B cell (primary cell): ENCODE measurements around the gene TBC1D30. TPM values are rescaled to one million over a fixed set of nuclear protein-coding genes. Genes with fewer than 3 reads are reported as not detected.

ENCODE experiments used
- ATAC-seq: fragments of 200-7000 bp; cut with Tn5 transposase; one replicate; pipeline ENCODE4 v1.10.0; 2021; ENCODE audit warnings: low read depth, mild to moderate bottlenecking, moderate number of reproducible peaks, moderate library complexity
- CTCF ChIA-PET: fragments of 350-600 bp; sonication (Branson Sonifier 250); formaldehyde crosslinking; loops from one replicate; lab custom pipeline; 2021; ENCODE audit warnings: antibody characterized with exemption, inconsistent platforms; lab: Charles Lee
- POLR2A ChIA-PET: fragments of 350-600 bp; sonication (Branson Sonifier 250); formaldehyde crosslinking; loops from one replicate; lab custom pipeline; 2021; ENCODE audit warnings: antibody characterized with exemption; lab: Charles Lee
- DNase-seq: peaks from one replicate; pipeline ENCODE4 v3.0.0; 2013
- H2AFZ ChIP-seq: 2 replicates; pipeline ENCODE4 v1.6.1; 2012; ENCODE audit warnings: mild to moderate bottlenecking, low read depth, low read length; ENCODE audit not compliant: insufficient read depth, poor library complexity, severe bottlenecking
- H3K27ac ChIP-seq, 2 donors: 1 replicate in 1 of 2; 2 replicates in 1 of 2; pipeline ENCODE4 v1.5.1; 2012 to 2013; ENCODE audit warnings: low read length in 2 of 2, mild to moderate bottlenecking in 2 of 2, moderate library complexity in 1 of 2
- H3K27me3 ChIP-seq, 4 experiments: fragments of 200-600 bp in 1 of 4; sonication (generic) in 1 of 4; replicated peaks in 1 of 4; 1 replicate in 2 of 4; 2 replicates in 2 of 4; pipeline versions ENCODE4 v1.6.1 to v1.7.0; 2013 to 2016; ENCODE audit warnings: low read length in 3 of 4, mild to moderate bottlenecking in 2 of 4, mixed read lengths in 1 of 4, moderate library complexity in 1 of 4; ENCODE audit not compliant: insufficient read depth in 4 of 4, control insufficient read depth in 3 of 4; ENCODE audit errors: control extremely low read depth in 1 of 4
- H3K36me3 ChIP-seq, 2 experiments: replicated peaks in 1 of 2; 1 replicate in 1 of 2; 2 replicates in 1 of 2; pipeline versions ENCODE4 v1.6.1 to v1.7.1; 2013; ENCODE audit warnings: low read length in 1 of 2; ENCODE audit not compliant: insufficient read depth in 2 of 2, control insufficient read depth in 1 of 2; ENCODE audit errors: control extremely low read depth in 1 of 2, extremely low read depth in 1 of 2
- H3K4me1 ChIP-seq, 2 donors: fragments of 200-600 bp in 1 of 2; sonication (generic) in 1 of 2; 1 replicate in 1 of 2; 2 replicates in 1 of 2; pipeline versions ENCODE4 v1.5.1 to v1.6.1; 2013 to 2017; ENCODE audit warnings: low read length in 2 of 2; ENCODE audit not compliant: control insufficient read depth in 2 of 2, insufficient read depth in 2 of 2
- H3K4me2 ChIP-seq: replicated peaks from 2 replicates; pipeline ENCODE3; 2012; ENCODE audit warnings: mild to moderate bottlenecking, low read depth, low read length; ENCODE audit not compliant: poor library complexity, severe bottlenecking
- H3K4me3 ChIP-seq, 5 experiments: fragments of 200-600 bp in 1 of 5; sonication (generic) in 1 of 5; 1 replicate in 3 of 5; 2 replicates in 2 of 5; pipeline versions ENCODE4 v1.5.1 to v1.7.0; 2011 to 2016; ENCODE audit warnings: low read length in 4 of 5, mild to moderate bottlenecking in 4 of 5, low read depth in 2 of 5, control low read depth in 1 of 5, moderate library complexity in 1 of 5; ENCODE audit not compliant: insufficient read depth in 1 of 5; ENCODE audit errors: control extremely low read depth in 1 of 5, extremely low read depth in 1 of 5
- H3K79me2 ChIP-seq: fragments of 200-600 bp; sonication (generic); one replicate; pipeline ENCODE4 v1.6.0; 2016; ENCODE audit warnings: low read length; ENCODE audit not compliant: control insufficient read depth, insufficient read depth
- H3K9ac ChIP-seq: fragments of 200-600 bp; sonication (generic); 2 replicates; pipeline ENCODE4 v1.6.1; 2017; ENCODE audit warnings: mild to moderate bottlenecking, low read length, moderate library complexity
- H3K9me3 ChIP-seq, 3 donors: one replicate each; pipeline versions ENCODE4 v1.6.1 to v1.7.1; 2013; ENCODE audit warnings: low read length in 2 of 3; ENCODE audit not compliant: control insufficient read depth in 2 of 3, insufficient read depth in 1 of 3; ENCODE audit errors: control extremely low read depth in 1 of 3
- H4K20me1 ChIP-seq: 2 replicates; pipeline ENCODE4 v1.6.0; 2012; ENCODE audit warnings: mild to moderate bottlenecking, low read length; ENCODE audit not compliant: insufficient read depth, control insufficient read depth, poor library complexity, severe bottlenecking
- H3K27ac Mint-ChIP-seq: one replicate; pipeline ENCODE4 v1.8.0; 2021; ENCODE audit warnings: mixed read lengths
- H3K27me3 Mint-ChIP-seq: one replicate; pipeline ENCODE4 v1.8.0; 2021; ENCODE audit warnings: mixed read lengths
- H3K4me1 Mint-ChIP-seq: one replicate; pipeline ENCODE4 v1.8.0; 2021; ENCODE audit warnings: mixed read lengths
- H3K4me3 Mint-ChIP-seq: one replicate; pipeline ENCODE4 v1.8.0; 2021; ENCODE audit warnings: mixed read lengths
- H3K9me3 Mint-ChIP-seq: one replicate; pipeline ENCODE4 v1.8.0; 2022; ENCODE audit warnings: mixed read lengths; ENCODE audit not compliant: insufficient read depth
- CTCF ChIP-seq: fragments of 200-600 bp; IDR thresholded peaks from one replicate; pipeline ENCODE4 v1.8.0; 2022; ENCODE audit warnings: antibody characterized with exemption, mild to moderate bottlenecking
- EZH2 ChIP-seq: IDR thresholded peaks from 2 replicates; pipeline ENCODE4 v1.6.1; 2012; ENCODE audit warnings: borderline replicate concordance, low read depth, mild to moderate bottlenecking, moderate library complexity, low read length; ENCODE audit not compliant: insufficient read depth, poor library complexity, severe bottlenecking
- WGBS: methylation state at CpG from one replicate; pipeline ENCODE4 v1.1.5; 2013; ENCODE audit warnings: missing lambda C conversion rate; ENCODE audit not compliant: insufficient coverage; 5-methylcytosine and 5-hydroxymethylcytosine counted together
- intact Hi-C: fragments of 100-400 bp; cut with micrococcal nuclease; formaldehyde crosslinking; loops from one replicate; pipeline ENCODE4 v1.10.0; 2022
- polyA plus RNA-seq: library from polyadenylated mRNA; depleted of rRNA; stranded (reverse); fragments of >200 nt; gene quantifications from 2 replicates; pipeline ENCODE4 v1.2.3, GENCODE V29; 2012
- total RNA-seq, 2 donors: library from RNA; stranded (reverse); fragments of 120-200 nt in 1 of 2; gene quantifications; 1 replicate in 1 of 2; 2 replicates in 1 of 2; pipeline versions ENCODE4 v1.2.3 to v1.2.4, GENCODE V29; 2013 to 2022

TBC1D30 gene
- total and polyA plus RNA-seq, 2 donors (not counting 1 experiment from before 2014, with no cell fraction given), result 0.06 to 0.10 TPM

DNA sequence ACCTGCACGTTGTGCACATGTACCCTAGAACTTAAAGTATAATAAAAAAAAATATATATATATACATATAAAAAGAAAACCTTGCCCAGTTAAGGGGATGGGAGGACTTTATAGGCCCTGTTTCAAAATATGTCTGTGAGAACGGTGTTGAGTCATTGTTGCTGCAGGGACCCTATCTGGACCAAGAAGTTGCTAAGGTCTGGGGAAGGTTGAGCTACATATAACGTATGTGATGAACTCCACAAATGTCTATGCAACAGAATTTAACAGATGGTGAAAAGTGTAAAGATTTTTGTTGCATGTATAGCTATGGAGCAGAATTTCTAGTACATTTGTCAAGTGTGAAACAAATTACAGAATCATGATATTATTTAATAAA lies 59.7 kb downstream of the TBC1D30 start:
- Histone ChIP-seq H2AFZ (no peak overlapping the region), H3K79me2 (no peaks in the 10 kb centered on the region), H3K36me3 (no peaks in the 10 kb centered on the region), H3K27me3 (peaks cover 0 to 3% (median 0%) of the 10 kb centered on the region in 4 experiments), H3K9me3 (peaks cover 0 to 6% (median 2%) of the 10 kb centered on the region in 3 donors), H3K9ac (no peak overlapping the region), H4K20me1 (no peaks in the 10 kb centered on the region), H3K4me2 (no peak overlapping the region), H3K27ac (no peak overlapping the region), H3K4me3 (no peak overlapping the region), H3K4me1 (no peaks in the 10 kb centered on the region)
- peaks cover 2% of the 10 kb centered on the region for H3K9me3 Mint-ChIP-seq
- ATAC-seq (no peak), DNase-seq (no peak)
- TF ChIP-seq CTCF (no peak), EZH2 (no peak)
- H3K27me3 Mint-ChIP-seq, result peaks cover 15% of the 10 kb centered on the region
- no peak overlapping the region for H3K27ac Mint-ChIP-seq
- intact Hi-C loops, result no loop called here
- ChIA-PET CTCF (interaction anchor here (0.9 kb wide), 1 partner anchor 348 kb away, joined by 4 read pairs; no protein-coding TSS in a partner anchor), POLR2A (no interaction called here)
- no peaks in the 10 kb centered on the region for H3K4me1 Mint-ChIP-seq
- 100% methylated on average over 1 of the region's 3 CpGs for WGBS
- no peak overlapping the region for H3K4me3 Mint-ChIP-seq

GRCh38 chr12:64884728-64885127 lies 60.3 kb downstream of the TBC1D30 start:
- Mint-ChIP-seq H3K27me3 (peaks cover 16% of the 10 kb centered on the region), H3K4me3 (no peak overlapping the region), H3K9me3 (peaks cover 2% of the 10 kb centered on the region), H3K4me1 (no peaks in the 10 kb centered on the region), H3K27ac (no peak overlapping the region)
- Histone ChIP-seq H3K27ac (no peak overlapping the region), H3K27me3 (peaks cover 0 to 3% (median 0%) of the 10 kb centered on the region in 4 experiments), H3K9me3 (peaks cover 0 to 6% (median 2%) of the 10 kb centered on the region in 3 donors), H3K4me3 (no peak overlapping the region), H3K79me2 (no peaks in the 10 kb centered on the region), H3K4me2 (no peak overlapping the region), H3K36me3 (no peaks in the 10 kb centered on the region), H2AFZ (no peak overlapping the region), H4K20me1 (no peaks in the 10 kb centered on the region), H3K9ac (no peak overlapping the region), H3K4me1 (no peaks in the 10 kb centered on the region)
- ChIA-PET CTCF (interaction anchor here (0.9 kb wide), 1 partner anchor 348 kb away, joined by 4 read pairs; no protein-coding TSS in a partner anchor), POLR2A (no interaction called here)
- DNase-seq (no peak), ATAC-seq (no peak)
- intact Hi-C loops, result no loop called here
- no peak for TF ChIP-seq CTCF
- 80% methylated on average over 1 of the region's 3 CpGs for WGBS
